ENCODE measurements around the gene STK4.

- TF ChIP-seq CTCF (IDR thresholded peaks at IDR 0.05) (no peak), POLR2A (IDR thresholded peaks at IDR 0.05) (no peak)
Observed at GRCh38 chr20:45039475-45039820, 73.1 kb downstream of the STK4 start.

Measured in Peyer's patch (tissue), 4 donors.